ENCODE measurements around the gene CSPG4.

- TF ChIP-seq ZNF565 (CRISPR knock-in tag; conservative IDR thresholded peaks at IDR 0.05; ENCODE audit: low read depth) (no peak), ZC3H10 (CRISPR knock-in tag; IDR thresholded peaks at IDR 0.05) (no peak), PATZ1 (CRISPR knock-in tag; IDR thresholded peaks at IDR 0.05; ENCODE audit: borderline replicate concordance) (no peak), ARNTL (CRISPR knock-in tag; IDR thresholded peaks at IDR 0.05; ENCODE audit: borderline replicate concordance, low read depth) (no peak)
Measured at GRCh38 chr15:75649848-75650247, 62.8 kb downstream of the CSPG4 start.
